HepG2 (cell line): ENCODE results near the gene POLN.

Experiments used
- ATF2 ChIP-seq: sonication (generic); formaldehyde crosslinking; IDR thresholded peaks from 2 replicates; pipeline ENCODE4 v1.4.0; 2020; ENCODE audit warnings: missing genetic modification reagents
- CEBPB ChIP-seq: IDR thresholded peaks from 2 replicates; pipeline ENCODE4 v1.6.1; 2011; ENCODE audit warnings: low read depth, low read length, improper control_type of control experiment, borderline replicate concordance
- CHD4 ChIP-seq: fragments of 200-600 bp; sonication (generic); IDR thresholded peaks from 2 replicates; pipeline ENCODE4 v1.7.0; 2017; ENCODE audit warnings: mild to moderate bottlenecking, low read length, borderline replicate concordance
- EP300 ChIP-seq, 3 experiments: sonication (generic) in 1 of 3; formaldehyde crosslinking in 1 of 3; IDR thresholded peaks; 2 replicates each; pipeline versions ENCODE4 v1.5.1 to v1.6.1; 2011 to 2020; ENCODE audit warnings: low read depth in 2 of 3, low read length in 2 of 3, borderline replicate concordance in 1 of 3, improper control_type of control experiment in 1 of 3, mild to moderate bottlenecking in 1 of 3, missing genetic modification reagents in 1 of 3, moderate library complexity in 1 of 3
- HOXA5 ChIP-seq: sonication (generic); formaldehyde crosslinking; IDR thresholded peaks from 2 replicates; pipeline ENCODE4 v1.4.0; 2020; ENCODE audit warnings: missing genetic modification reagents
- IRF2 ChIP-seq: IDR thresholded peaks from 2 replicates; pipeline ENCODE4 v1.6.1; 2018; ENCODE audit warnings: missing genetic modification reagents, missing compliant biosample characterization
- ISX ChIP-seq: sonication (generic); formaldehyde crosslinking; conservative IDR thresholded peaks from 2 replicates; pipeline ENCODE4 v1.5.0; 2020; ENCODE audit warnings: missing genetic modification reagents
- MXI1 ChIP-seq: IDR thresholded peaks from 3 replicates; pipeline ENCODE4 v1.6.1; 2012; ENCODE audit warnings: low read depth, low read length, inconsistent platforms, borderline replicate concordance

GRCh38 chr4:2036327-2036726 lies 205.6 kb downstream of the POLN start:
- TF ChIP-seq IRF2 (CRISPR knock-in tag) (no peak), ISX (CRISPR knock-in tag) (no peak), MXI1 (no peak), CEBPB (no peak), ATF2 (CRISPR knock-in tag) (no peak), CHD4 (no peak), EP300 (IDR thresholded peaks at IDR 0.05; ENCODE audit: low read depth in 2 of 2, low read length in 2 of 2) (no peak), EP300 (CRISPR knock-in tag; IDR thresholded peaks at IDR 0.05; ENCODE audit: borderline replicate concordance) (no peak), HOXA5 (CRISPR knock-in tag) (no peak)
